GM21367 (cell line): ENCODE data around the gene TXNL4A.
"Not testable (repeated sequence)": the region's sequence is repeated elsewhere in the genome, so short reads cannot be mapped to it uniquely, and the experiment has no call there.

Experiments
- ATAC-seq: cut with Tn5 transposase; IDR thresholded peaks from one replicate; pipeline ENCODE4 v1.9.1; 2021; ENCODE audit not compliant: unreplicated experiment

Gene TXNL4A

DNA sequence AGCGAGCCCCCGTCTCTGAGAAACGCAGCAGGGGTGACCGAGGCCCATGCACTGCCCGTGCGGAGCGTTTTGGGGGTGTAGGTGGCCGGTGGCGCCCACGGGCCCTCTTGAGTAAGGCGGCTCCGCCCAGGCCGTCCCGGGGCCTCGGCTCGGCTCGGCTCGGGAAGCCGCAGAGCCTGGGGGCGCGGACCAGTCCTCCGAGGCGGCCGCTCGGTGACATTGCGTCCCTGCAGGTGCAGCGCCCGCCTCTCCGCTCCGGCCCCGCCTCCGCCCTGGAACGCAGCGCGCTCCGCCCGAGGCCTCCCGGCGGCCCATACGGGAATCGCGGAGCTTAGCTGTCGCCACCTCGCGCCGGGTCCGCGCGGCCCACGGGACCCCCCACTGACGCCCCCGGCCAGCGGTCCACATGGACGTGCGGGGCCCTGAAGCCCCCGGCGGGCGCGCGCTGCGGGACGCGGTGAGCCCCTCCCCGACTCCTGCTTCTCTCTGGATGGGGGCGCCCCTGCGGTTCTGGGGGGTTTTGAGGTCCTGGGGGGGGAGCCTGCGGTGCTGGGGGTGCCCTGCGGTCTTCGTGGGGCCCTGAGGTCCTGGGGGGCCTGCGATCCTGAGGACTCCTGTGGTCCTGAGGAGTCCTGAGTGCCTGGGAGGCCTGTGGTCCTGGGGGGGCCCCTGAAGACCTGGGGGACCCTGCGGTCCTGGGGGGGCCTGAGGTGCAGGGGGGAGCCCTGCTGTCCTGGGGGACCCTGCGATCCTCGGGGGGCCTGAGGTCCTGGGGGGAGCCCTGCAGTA, 23.8 kb downstream of the TXNL4A start, which contains the start of gene HSBP1L1:
HSBP1L1 (plus strand) TSS at position 314 of the 789 bp plus-strand sequence; CDS start at position 407, 93 bp downstream.
- ATAC-seq = peak; percentile 67

DNA sequence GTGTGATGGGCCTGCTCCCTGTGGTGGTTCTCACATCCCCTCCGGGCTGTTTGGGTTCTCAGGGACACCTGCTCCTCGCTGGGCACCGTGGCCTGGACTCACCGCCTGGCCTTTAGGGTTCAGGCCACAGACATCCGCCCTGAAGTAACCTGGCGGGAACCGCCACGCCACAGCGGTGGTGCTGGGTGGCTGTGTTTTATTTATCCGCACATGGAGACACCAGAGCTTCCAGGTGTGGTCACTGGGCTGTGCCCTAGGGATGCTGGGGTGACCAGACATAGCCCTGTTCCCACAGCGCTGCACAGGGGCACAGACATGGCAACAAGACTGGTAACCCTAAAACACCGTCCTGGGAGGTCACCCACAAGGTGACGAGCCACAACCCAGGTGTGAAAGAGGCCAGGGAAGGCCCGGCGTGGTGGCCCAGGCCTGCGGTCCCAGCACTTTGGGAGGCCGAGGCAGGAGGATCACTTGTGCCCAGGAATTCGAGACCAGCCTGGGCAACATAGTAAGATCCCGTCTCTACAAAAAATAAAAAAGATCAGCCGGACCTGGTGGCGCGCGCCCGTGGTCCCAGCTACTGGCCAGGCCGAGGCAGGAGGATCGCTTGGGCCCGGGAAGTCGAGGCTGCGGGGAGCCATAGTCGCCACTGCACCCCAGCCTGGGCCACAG, 24.6 kb downstream of the TXNL4A start:
- ATAC-seq = no peak

DNA sequence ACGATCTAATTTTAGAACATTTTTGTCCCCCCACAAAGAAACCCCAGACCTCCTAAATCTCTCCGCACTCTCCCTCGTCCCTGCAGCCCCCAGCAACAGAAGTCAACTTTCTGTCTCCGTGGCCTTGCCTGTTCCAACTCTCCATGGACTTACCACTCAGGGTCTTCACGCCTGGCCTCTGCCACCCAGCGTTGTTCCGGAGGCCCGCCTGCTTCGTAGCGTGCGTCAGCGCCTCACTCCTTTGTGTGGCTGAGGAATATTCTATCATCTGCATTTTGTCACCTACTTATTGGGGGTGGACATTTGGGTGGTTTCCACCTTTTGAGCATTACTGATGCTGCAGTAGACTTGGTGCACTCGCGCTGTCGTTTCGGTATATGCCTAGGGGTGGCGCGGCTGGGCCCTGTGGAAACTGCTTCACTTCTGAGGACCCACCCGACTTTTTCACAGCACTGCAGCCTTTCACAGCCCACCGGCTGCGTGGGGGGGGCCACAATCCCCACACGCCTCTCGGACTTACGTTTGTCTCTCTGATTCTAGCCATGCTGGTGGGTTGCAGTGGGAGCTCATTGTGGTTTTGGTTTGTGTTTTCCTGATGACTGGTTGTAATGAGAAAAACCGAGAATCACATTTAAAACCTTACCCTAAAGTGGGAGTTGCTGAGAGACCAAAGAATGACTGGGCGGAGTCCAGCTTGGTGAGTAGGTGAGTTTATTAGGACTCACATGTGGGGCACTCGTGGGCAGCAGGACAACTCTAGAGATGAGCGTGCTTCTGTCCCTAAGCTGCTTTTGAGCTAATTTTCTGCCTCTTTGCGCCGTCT, 25.3 kb downstream of the TXNL4A start:
- ATAC-seq = peak; percentile 44

DNA sequence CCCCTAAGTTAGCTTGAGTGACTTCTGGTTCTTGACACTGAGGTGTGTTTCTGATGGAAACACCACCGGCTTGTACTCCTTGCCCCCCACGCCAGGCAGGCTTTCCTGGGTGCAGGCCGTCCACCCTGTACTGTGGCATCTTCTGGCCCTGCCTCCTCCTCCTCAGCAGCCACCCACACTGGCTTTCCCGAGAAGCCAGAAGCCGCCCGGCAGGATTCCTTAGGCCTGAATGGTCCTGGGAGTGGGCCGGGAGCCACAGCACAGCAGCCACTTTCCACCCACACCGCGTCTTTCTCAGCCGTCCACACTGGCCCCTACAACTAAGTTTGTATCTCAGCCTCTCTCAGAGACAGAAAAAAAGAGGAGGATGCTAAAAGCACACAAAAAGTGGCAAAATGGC, 26.1 kb downstream of the TXNL4A start:
- no peak for ATAC-seq

DNA sequence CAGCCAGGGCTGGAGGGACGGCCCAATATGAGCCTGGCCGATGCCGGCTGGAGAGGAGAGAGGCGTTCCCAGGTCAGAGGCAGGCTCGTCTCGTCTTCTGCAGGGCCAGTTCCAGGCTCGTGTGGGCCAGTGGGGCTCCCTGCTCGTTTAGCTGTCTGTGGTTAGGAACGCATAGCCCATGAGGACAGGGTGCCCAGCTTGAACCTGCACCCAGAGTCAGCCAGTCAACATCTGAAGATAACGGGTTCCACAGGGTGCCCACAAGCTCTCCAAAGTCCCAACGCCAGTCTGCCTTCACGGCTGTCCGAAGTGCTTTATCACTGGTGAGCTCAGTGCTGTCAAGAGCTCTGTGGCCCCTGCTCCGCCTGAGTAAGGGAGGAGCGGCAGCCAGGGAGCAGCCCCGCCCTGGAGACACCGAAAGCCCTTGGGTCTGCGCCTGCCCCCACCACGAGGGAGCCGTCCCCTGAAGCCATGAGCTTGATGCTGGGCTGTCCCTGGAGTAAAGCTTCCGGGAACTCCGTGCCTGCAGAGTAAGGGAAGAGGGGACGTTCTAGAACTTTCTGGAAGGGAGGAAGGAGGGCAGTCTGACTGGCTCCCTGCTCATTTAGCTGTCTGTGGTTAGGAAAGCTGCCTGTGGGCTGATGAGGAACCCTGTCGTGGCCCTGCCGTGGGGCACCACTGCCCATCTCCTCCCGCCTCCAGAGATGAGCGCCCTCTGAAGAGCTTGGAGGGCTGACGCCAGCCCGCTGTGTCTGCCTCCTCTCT, 26.7 kb downstream of the TXNL4A start:
- no peak for ATAC-seq

DNA sequence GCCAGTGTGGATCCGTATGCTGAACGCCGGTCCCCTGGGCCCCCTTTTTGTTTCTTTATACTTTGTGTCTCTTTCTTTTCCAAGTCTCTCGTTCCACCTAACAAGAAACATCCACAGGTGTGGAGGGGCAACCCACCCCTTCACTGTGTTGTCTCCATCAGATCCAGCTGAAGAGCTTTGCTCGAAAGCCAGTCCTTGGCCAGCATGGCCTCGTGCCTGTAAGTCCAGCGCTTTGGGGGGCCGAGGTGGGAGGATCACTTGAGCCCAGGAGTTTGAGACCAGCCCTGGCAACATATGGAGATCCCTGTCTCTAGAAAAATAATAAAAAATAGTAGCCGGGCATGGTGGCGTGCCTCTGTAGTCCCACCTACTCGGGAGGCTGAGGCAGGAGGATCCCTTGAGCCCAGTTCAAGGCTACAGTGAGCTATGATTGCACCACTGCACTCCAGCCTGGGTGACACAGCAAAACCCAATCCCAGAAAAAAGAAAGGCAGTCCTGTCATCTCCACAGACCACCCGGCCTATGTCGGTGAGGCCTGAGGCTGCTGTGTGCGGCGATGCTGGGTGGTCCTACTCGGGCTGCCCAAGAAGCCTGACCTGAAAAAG, 27.3 kb downstream of the TXNL4A start:
- no peak for ATAC-seq

DNA sequence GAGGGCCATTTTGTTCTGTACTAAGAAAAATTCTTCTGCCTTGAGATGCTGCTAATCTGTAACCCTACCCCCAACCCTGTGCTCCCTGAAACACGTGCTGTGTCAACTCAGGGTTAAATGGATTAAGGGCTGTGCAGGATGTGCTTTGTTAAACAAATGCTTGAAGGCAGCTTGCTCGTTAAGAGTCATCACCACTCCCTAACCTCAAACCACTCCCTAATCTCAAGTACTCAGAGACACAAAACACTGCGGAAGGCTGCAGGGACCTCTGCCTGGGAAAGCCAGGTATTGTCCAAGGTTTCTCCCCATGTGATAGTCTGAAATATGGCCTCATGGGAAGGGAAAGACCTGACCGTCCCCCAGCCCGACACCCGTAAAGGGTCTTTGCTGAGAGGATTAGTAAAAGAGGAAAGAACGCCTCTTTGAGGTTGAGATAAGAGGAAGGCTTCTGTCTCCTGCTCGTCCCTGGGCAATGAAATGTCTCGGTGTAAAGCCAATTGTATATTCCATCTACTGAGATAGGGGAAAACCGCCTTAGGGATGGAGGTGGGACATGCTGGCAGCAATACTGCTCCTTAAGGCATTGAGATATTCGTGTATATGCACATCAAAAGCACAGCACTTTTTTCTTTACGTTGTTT, 28.1 kb downstream of the TXNL4A start:
- ATAC-seq = not testable (repeated sequence)

DNA sequence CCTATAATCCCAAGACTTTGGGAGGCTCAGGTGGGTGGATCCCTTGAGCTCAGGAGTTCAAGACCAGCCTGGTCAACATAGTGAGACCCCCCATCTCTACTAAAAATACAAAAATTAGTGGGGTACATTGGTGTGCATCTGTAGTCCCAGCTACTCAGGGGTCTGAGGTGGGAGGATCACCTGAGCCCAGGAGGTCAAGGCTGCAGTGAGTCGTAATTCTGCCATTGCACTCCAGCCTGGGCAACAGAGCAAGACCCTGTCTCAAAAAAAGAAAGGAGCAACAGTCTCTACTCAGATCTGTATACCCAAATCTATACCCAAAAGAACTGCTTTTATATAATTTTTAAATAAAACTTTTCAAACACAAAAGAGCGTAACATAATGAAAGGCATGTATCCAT, 29.4 kb downstream of the TXNL4A start:
- no peak for ATAC-seq

DNA sequence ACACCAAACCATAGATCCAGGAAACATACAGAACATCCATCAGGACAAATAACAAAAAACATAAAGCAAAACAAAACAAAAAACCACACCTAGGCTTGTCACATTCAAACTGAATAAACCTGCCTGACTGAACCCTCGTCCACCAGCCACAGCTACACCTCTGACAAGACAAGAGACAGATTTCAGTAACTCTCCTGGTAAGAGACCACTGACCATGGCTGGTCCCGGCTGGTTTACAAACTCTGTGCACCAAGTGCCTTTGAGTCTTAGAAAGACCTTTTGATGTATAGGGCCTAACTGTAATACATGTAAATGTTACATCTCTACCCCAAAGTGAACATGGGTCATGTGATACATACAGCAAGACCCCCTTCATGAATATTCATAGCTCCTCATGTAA, 32.1 kb downstream of the TXNL4A start:
- no peak for ATAC-seq

DNA sequence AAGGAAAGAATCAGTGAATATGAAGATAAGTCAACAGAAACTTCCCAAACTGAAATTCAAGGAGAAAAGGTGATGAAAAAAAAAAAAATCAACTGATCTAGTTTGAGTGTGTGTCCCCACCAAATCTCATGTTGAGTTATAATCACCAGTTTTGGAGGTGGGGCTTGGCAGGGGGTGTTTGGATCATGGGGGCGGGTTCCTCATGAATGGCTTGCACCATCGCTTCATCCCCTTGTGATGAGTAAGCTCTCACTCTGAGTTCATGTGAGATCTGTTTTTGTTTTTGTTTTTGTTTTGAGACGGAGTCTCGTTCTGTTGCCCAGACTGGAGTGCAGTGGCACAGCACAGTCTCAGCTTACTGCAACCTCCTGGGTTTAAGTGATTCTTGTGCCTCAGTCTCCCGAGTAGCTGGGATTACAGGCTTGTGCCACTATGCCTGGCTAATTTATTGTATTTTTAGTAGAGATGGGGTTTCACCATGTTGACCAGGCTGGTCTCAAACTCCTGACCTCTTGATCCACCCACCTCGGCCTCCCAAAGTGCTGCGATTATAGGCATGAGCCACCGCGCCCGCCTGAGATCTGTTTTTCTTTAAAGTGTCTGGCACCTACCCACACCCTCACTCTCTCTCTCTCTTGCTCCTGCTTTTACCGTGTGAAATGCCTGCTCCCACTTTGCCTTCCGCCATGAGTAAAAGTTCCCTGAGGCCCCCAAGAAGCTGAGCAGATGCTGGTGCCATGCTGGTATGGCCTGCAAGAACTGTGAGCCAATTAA, 32.9 kb downstream of the TXNL4A start:
- no peak for ATAC-seq

DNA sequence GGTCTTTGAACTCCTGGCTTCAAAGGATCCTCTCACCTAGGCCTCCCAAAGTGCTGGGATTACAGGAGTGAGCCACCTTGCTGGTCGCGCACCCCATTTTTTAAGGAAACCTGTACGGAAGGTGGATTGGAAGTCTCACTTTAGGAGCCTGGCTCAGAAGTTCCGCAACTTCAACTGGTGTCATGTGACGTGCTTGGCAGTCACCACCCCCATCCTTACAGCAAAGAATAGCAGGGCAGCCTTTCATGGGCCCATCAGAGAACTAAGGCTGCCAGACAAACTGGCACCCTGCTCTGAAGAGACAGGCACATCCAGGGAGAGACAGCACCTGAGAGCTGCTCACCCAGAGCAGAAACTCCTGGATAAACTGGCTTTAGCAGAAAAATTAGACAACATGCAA, 33.6 kb downstream of the TXNL4A start:
- no peak for ATAC-seq

DNA sequence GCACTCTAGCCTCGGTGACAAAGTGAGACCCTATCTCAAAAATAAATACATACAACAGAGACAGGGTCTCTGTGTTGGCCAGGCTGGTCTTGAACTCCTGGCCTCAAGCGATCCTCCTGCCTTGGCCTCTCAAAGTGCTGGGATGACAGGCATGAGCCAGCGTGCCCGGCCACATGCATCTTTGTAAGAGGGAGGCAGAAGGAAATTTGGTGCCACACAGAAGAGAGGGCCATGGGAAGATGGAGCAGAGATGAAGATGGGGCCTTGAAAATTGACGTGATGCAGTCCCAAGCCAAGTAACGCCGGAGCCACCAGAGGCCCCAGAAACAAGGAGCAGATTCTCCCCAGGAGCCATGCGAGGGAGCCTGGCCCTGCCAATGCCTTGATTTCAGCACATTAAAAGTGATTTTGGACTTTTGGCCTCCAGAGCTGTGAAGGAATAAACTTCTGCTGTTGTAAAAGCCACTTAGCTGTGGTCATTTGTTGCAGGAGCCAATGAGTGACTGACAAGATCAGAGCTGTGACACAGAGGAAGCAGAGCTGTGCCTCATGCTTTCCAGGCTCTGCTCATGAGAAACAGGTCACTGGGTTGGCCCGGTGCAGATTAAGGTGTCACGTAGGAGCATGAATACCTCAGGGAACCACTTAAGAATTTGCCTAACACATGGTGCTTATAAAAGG, 34.3 kb downstream of the TXNL4A start:
- ATAC-seq = no peak

DNA sequence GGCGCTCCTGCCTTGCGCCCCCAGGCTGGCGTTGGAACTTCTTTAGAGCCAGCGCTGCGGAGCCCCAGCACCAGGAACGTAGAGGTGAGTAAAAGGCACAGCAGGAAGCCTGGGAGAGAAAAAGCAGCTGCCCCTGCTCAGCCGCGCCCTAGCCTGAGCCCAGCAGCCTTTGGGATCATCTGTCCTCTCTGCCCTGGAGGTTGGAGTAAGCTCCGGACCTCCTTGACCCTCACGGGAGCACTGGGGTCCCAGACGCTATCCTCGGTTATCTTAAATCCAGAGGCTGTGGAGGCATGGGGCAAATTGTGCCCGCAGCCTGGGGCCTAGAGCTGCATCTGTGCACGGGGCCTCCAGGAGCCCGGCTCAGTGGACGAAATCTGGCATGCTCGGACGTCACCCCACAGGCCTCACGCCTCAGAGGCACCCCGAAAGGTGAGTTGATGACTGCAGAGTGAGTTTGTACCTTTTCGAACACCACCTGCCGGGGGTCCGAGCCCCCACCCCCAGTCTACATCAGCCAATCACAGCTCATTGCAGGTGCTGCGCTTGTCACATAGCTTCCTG, 35.3 kb downstream of the TXNL4A start:
- no peak for ATAC-seq

DNA sequence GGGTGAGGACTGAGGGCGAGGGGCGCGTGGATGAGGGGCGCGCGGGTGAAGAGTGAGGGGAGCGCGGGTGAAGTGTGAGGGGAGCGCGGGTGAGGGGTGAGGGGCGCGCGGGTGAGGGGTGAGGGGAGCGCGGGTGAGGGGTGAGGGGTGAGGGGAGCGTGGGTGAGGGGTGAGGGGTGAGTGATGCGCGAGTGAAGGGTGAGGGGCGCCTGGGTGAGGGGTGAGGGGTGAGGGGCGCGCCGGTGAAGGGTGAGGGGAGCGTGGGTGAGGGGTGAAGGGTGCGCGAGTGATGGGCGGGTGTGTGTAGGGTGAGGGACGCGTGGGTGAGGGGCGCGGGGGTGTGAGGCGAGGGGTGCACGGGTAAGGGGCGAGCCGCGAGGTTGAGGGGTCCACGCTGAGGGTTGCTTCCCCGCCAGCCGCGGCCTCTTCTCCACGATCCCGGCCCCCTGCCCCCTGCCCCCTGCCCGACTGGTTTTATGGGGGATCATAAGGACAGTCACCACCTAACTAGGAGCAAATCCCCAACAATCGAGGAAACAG, 35.8 kb downstream of the TXNL4A start:
- ATAC-seq = no peak

DNA sequence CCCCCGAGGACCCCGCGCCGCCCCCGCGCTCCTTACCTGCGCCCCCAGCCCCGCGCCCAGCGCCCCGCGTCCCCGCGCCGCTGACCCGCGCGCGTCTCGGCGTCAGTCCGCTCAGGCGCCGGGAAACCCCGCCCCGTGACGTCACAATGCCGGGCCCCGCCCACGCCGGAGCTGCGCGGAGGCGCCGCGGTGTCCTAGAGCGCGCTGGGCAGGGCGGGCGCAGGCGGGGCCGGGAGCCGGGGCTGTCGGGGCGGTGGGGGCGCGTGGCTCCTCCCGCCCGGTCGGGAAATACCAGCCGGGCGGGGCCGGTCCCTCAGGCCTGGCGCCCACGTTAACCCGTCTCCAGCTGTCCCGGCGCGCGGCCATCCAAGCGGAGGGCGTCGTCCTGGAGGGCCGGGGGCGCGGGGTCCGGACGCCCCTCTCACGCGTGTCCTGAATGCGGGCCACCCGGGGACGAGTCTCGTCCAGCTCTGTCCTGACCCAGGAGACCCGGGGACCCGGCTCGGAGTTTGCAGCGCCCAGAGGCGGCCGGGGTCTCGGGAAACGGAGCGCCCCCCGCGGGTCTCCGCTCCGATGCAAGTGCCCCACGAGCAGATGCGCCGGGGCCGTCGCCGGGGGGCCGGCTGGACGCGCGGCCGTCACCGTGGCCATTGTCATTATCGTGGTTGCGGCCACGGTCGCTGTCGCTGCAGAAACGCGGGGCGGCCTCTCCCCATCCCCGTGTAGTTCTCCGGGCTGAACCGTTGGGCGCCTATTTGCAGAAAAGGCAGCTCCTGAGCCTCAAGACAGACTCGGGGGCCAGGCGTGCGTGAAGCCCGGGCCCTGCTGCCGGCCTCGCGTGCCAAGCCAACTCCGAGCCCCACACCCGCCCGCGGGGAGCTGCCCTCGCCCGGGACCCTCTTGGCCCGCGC, 36.6 kb downstream of the TXNL4A start, which contains the start of gene SLC66A2:
SLC66A2 (minus strand) TSS at position 109 of the 911 bp plus-strand sequence. CDS start 727 bp downstream, outside the sequence.
- peak; percentile 68 for ATAC-seq

DNA sequence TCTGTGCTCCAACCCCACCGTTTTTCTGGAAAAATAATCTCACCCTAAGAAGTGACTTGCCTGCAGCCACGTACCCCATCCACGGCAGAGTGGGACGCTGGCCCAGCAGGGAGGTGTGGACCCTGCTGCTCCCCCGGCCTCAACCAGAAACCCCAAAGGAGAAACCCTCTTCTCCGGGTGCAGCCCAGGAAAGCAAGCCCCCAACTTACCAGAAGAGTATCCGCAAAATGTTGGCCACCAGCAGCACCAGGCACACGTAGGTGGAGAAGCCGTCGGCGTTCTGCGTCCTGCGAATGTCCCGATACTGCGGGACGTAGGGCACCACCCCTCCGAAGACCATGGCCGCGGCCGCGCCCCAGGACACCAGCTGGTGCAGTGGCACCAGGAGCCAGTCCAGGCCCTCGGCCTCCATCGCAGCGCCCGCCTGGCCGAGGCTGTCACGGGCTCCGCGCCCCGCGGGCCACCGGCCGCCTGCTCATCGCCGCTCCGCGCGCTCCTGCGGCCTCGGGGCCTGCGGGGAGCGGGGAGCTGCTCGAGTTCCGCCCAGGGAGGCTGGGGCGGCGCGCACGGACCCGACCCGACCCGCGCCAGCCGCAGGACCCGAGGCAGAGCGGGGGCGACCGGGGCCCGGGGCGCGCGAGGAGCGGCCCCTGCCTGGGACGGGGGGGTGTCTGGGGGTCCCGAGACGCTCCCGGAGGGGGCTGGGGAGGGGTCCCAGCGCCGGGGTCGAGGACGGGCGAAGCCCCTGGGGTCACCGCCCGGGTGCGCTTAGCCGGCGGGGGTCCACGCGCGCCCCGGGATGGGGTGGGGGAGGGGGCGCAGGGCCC, 37.6 kb downstream of the TXNL4A start:
- ATAC-seq = no peak
